Lower lobe of right lung (tissue), 2 donors: ENCODE results near the gene TMEM240. TPM values are rescaled to one million over a fixed set of nuclear protein-coding genes. Genes with fewer than 3 reads are reported as not detected.
"Not testable (repeated sequence)": the region's sequence is repeated elsewhere in the genome, so short reads cannot be mapped to it uniquely, and the experiment has no call there.

ENCODE experiments used
- ATAC-seq, 2 donors: fragments of 200-7000 bp; cut with Tn5 transposase; one replicate each; pipeline ENCODE4 v1.9.1; 2020 to 2022; ENCODE audit warnings: mild to moderate bottlenecking in 2 of 2, moderate library complexity in 2 of 2
- DNase-seq: peaks from one replicate; pipeline ENCODE4 v3.0.0-alpha.2; 2020
- H3K27ac ChIP-seq: fragments of 200-600 bp; one replicate; pipeline ENCODE4 v1.8.0; 2022
- H3K27me3 ChIP-seq: fragments of 200-600 bp; one replicate; pipeline ENCODE4 v1.8.0; 2022; ENCODE audit warnings: low read depth
- H3K36me3 ChIP-seq: fragments of 200-600 bp; one replicate; pipeline ENCODE4 v1.8.0; 2022; ENCODE audit warnings: mild to moderate bottlenecking
- H3K4me1 ChIP-seq: fragments of 200-600 bp; one replicate; pipeline ENCODE4 v1.8.0; 2022
- H3K4me3 ChIP-seq: fragments of 200-600 bp; one replicate; pipeline ENCODE4 v1.8.0; 2022; ENCODE audit warnings: mild to moderate bottlenecking
- H3K9me3 ChIP-seq: fragments of 200-600 bp; one replicate; pipeline ENCODE4 v1.8.0; 2022
- intact Hi-C: fragments of 100-400 bp; cut with DNase I; formaldehyde crosslinking; loops from one replicate; pipeline ENCODE4 v1.11.0; 2022
- total RNA-seq: library from RNA; stranded (reverse); fragmentation: NEBNext Ultra II Directional; extraction: Animal tissue kit (Norgen Biotek cat#: 25700); gene quantifications from one replicate; pipeline ENCODE4 v1.2.1, GENCODE V29; 2021
- TF ChIP-seq, protein P1 (sequence below): fragments of 200-600 bp; IDR thresholded peaks from one replicate; pipeline ENCODE4 v1.8.0; 2022; ENCODE audit warnings: antibody characterized with exemption, mild to moderate bottlenecking
- donor health status: DM: no; HTN: yes; CAD: no; lungs with severe emphysema.

TMEM240 gene
- total RNA-seq, 1 donor from 2014 or later = 3.9 TPM

DNA sequence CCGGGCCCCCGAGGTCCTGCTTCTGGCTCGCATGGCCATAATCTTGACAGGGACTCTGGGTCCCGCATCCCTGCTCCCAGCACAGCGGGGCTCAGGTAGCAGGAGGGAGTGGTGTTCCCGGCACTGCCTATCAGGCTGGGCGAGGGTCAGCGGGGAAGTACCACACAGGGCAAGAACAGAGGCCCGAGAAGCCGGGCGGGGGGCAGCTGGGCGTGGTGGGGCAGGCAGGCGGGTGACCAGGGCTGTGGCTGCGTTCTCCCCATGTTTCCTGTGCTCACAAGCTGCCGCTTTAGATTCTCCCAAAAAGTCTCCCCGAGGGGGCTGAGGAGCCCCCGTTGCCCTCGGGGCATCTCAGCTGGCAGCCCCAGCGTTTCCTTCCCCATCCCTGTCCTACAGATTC is 50.6 kb downstream of the TMEM240 start:
- Histone ChIP-seq H3K27ac (no peak overlapping the region), H3K27me3 (no peaks in the 10 kb centered on the region), H3K9me3 (peaks cover 7% of the 10 kb centered on the region), H3K4me1 (no peaks in the 10 kb centered on the region), H3K4me3 (no peak overlapping the region), H3K36me3 (peaks cover 72% of the 10 kb centered on the region)
- TF ChIP-seq, protein P1, sequence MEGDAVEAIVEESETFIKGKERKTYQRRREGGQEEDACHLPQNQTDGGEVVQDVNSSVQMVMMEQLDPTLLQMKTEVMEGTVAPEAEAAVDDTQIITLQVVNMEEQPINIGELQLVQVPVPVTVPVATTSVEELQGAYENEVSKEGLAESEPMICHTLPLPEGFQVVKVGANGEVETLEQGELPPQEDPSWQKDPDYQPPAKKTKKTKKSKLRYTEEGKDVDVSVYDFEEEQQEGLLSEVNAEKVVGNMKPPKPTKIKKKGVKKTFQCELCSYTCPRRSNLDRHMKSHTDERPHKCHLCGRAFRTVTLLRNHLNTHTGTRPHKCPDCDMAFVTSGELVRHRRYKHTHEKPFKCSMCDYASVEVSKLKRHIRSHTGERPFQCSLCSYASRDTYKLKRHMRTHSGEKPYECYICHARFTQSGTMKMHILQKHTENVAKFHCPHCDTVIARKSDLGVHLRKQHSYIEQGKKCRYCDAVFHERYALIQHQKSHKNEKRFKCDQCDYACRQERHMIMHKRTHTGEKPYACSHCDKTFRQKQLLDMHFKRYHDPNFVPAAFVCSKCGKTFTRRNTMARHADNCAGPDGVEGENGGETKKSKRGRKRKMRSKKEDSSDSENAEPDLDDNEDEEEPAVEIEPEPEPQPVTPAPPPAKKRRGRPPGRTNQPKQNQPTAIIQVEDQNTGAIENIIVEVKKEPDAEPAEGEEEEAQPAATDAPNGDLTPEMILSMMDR = no peak
- no peak for DNase-seq
- ATAC-seq = no peak
- intact Hi-C loops = no loop called here

DNA sequence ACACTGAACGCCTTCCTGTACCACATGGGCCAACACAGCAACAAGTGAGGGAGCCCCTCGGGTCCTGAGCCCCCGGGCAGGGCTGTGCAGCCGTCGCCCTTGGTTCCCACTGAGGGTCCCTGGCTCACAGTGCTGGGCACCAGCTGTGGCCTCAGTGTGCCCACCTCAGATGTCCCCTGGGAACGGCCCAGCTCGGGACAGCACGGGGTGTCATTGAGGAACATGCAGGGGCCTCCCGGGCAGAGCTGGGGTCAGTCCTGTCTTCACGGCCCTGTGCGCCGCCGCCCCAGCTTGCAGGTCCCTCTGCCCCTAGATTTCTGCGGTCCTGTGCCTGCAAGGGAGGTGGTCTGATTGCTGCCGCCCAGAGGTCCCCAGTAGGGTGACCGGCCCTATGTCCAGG is 51.2 kb downstream of the TMEM240 start:
- Histone ChIP-seq H3K4me3 (no peak overlapping the region), H3K27me3 (no peaks in the 10 kb centered on the region), H3K27ac (no peak overlapping the region), H3K36me3 (peaks cover 69% of the 10 kb centered on the region), H3K4me1 (no peaks in the 10 kb centered on the region), H3K9me3 (peaks cover 7% of the 10 kb centered on the region)
- intact Hi-C loops = no loop called here
- no peak for ATAC-seq
- DNase-seq = no peak
- TF ChIP-seq, protein P1 = no peak

DNA sequence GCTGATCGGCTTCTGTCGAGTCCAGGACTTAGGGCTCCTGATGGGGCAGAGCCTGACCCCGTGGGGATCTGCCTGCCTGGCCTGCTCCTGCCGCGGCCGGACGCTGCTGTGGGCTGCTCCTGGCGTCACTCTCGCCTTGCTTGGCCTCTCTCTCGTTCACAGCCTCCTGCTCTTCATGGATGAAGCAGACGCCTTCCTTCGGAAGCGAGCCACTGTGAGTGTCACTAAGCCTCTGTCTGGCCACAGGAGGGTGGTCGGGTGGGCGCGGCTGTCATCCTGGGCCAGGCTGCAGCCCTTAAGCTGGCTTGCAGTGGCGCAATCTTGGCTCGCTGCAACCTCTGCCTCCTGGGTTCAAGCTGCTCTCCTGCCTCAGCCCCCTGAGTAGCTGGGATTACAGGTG is 52.7 kb downstream of the TMEM240 start:
- DNase-seq (no peak), ATAC-seq (no peak)
- intact Hi-C loops = no loop called here
- Histone ChIP-seq H3K9me3 (no peaks in the 10 kb centered on the region), H3K4me1 (no peaks in the 10 kb centered on the region), H3K4me3 (no peak overlapping the region), H3K27ac (no peak overlapping the region), H3K36me3 (peaks cover 84% of the 10 kb centered on the region), H3K27me3 (no peaks in the 10 kb centered on the region)
- TF ChIP-seq, protein P1 = no peak

DNA sequence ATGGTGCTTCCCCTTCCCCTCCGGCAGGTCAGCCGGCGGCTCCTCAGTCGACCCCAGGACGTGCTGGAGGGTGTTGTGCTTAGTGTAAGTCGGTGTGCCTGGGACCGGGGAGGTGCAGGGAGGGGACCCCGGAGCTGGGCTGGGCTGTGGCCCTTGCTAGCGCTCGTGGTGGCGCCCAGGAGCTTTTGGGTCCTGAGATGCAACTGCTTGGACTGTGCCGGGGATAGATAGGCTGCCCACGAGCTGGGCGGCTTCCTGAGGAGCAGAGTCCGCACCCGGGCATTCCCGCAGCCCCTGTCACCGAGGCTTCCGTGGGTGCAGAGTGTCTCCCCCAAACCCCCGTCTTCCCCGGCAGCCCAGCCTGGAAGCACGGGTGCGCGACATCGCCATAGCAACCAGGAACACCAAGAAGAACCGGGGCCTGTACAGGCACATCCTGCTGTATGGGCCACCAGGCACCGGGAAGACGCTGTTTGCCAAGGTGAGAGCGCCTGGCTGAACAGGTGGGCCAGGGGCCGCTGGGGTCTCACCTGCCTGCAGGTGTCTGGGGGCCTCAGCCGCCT is 54.6 kb downstream of the TMEM240 start:
- DNase-seq, H3K4me3 ChIP-seq: not testable (repeated sequence)
- H3K36me3 ChIP-seq = peaks cover 85% of the 10 kb centered on the region

DNA sequence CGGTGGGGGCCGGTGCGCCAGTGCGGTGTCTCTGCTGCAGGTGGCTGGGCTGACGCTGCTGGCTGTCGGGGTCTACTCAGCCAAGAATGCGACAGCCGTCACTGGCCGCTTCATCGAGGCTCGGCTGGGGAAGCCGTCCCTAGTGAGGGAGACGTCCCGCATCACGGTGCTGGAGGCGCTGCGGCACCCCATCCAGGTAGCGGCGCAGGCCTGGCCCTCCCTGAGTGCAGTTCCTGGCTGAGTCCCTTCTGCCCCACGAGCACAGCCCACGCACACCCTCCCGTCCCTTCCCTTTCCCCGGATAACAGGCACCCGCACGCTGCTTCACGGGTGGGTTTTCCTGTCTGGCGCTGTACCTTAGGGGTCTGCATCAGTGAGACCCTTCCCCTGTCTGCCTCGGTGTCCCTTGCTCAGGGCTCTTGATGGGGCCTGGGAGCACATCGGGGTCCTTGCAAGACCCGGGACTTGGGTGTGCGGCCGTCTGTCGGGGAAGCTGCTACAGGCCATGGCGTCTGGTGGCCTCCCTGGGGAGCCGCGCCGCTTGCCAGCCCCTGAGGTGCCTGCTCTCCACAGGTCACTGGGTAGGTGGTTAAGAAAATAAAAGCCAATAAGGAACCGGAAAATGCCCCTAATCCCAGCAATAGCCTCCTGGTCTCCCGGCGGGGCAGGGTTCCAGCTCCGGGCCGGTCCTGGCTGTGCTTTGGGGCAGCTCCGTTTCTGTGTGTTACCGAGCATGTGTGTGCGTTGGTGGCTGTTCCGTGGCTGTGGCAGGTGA is 55.3 kb downstream of the TMEM240 start:
- H3K9me3 ChIP-seq, H3K27ac ChIP-seq, intact Hi-C loops, H3K27me3 ChIP-seq, H3K4me1 ChIP-seq, H3K4me3 ChIP-seq, DNase-seq, ATAC-seq: not testable (repeated sequence)
- peaks cover 85% of the 10 kb centered on the region for H3K36me3 ChIP-seq

More for the DNA sequence above, 54.6 kb downstream of the TMEM240 start:
- H3K27me3 ChIP-seq, ATAC-seq, H3K9me3 ChIP-seq, H3K27ac ChIP-seq, H3K4me1 ChIP-seq, intact Hi-C loops: not testable (repeated sequence)

Other genes starting within 250 kb of the TMEM240 start
- gene ACAP3, start 232.7 kb downstream of the TMEM240 start, total RNA-seq = 50.6 TPM
- gene PUSL1, start 232.0 kb downstream of the TMEM240 start, total RNA-seq = 16.2 TPM
- gene INTS11, start 216.0 kb downstream of the TMEM240 start, total RNA-seq = 88.9 TPM
- gene CPTP, start 215.8 kb downstream of the TMEM240 start, total RNA-seq = 20.4 TPM
- 0.65 TPM for gene TAS1R3, start 209.3 kb downstream of the TMEM240 start, total RNA-seq
- gene DVL1, start 191.2 kb downstream of the TMEM240 start, total RNA-seq = 60.4 TPM
- 39.3 TPM for gene MXRA8, start 182.1 kb downstream of the TMEM240 start, total RNA-seq
- 82.4 TPM for gene AURKAIP1, start 165.4 kb downstream of the TMEM240 start, total RNA-seq
- 165 TPM for gene CCNL2, start 141.3 kb downstream of the TMEM240 start, total RNA-seq
- 79.8 TPM for gene MRPL20, start 133.3 kb downstream of the TMEM240 start, total RNA-seq
- 22.3 TPM for gene ANKRD65, start 119.3 kb downstream of the TMEM240 start, total RNA-seq
- gene VWA1, start 104.9 kb downstream of the TMEM240 start, total RNA-seq = 58.7 TPM
- 7.8 TPM for gene ATAD3C, start 90.9 kb downstream of the TMEM240 start, total RNA-seq
- 19.0 TPM for gene ATAD3B, start 68.9 kb downstream of the TMEM240 start, total RNA-seq
- gene ATAD3A, start 28.5 kb downstream of the TMEM240 start, total RNA-seq = 14.1 TPM
- 123 TPM for gene SSU72, start 34.2 kb upstream of the TMEM240 start, total RNA-seq
- gene FNDC10, start 59.5 kb upstream of the TMEM240 start, total RNA-seq = 7.7 TPM
- 82.5 TPM for gene MIB2, start 74.9 kb upstream of the TMEM240 start, total RNA-seq
- 27.2 TPM for gene MMP23B, start 91.5 kb upstream of the TMEM240 start, total RNA-seq
- gene CDK11B, start 118.4 kb upstream of the TMEM240 start, total RNA-seq = 23.0 TPM
- 52.7 TPM for gene SLC35E2B, start 152.2 kb upstream of the TMEM240 start, total RNA-seq
- gene CDK11A, start 183.7 kb upstream of the TMEM240 start, total RNA-seq = 56.1 TPM
- gene NADK, start 237.8 kb upstream of the TMEM240 start, total RNA-seq = 133 TPM